Transverse colon (tissue), 4 donors: ENCODE results near the gene AIF1. TPM values are rescaled to one million over a fixed set of nuclear protein-coding genes. Genes with fewer than 3 reads are reported as not detected.

Experiments
- DNase-seq: peaks from one replicate; pipeline ENCODE4 v3.0.0-alpha.2; 2019
- H3K27ac ChIP-seq, 4 donors: fragments of 200-600 bp; sonication (generic); 2 replicates each; pipeline ENCODE4 v1.5.1; 2016 to 2018; ENCODE audit warnings: inconsistent platforms in 4 of 4
- H3K27me3 ChIP-seq: fragments of 200-600 bp; sonication (generic); 2 replicates; pipeline ENCODE4 v1.5.1; 2017; ENCODE audit warnings: inconsistent platforms
- H3K36me3 ChIP-seq, 4 donors: fragments of 200-600 bp; sonication (generic); 2 replicates each; pipeline ENCODE4 v1.5.1; 2017 to 2019; ENCODE audit warnings: inconsistent platforms in 4 of 4
- H3K4me1 ChIP-seq, 4 donors: fragments of 200-600 bp; sonication (generic); 2 replicates each; pipeline ENCODE4 v1.5.1; 2017 to 2020; ENCODE audit warnings: inconsistent platforms in 4 of 4
- H3K4me3 ChIP-seq, 4 donors: fragments of 200-600 bp; sonication (generic); 1 replicate in 1 of 4; 2 replicates in 3 of 4; pipeline versions ENCODE4 v1.5.1 to v1.6.1; 2017 to 2019; ENCODE audit warnings: inconsistent platforms in 4 of 4
- H3K9me3 ChIP-seq, 2 donors: fragments of 200-600 bp; sonication (generic); 2 replicates each; pipeline ENCODE4 v1.5.1; 2017 to 2019; ENCODE audit warnings: inconsistent platforms in 2 of 2
- EP300 ChIP-seq: sonication (generic); formaldehyde crosslinking; IDR thresholded peaks from one replicate; pipeline ENCODE4 v1.6.1; 2017; ENCODE audit warnings: antibody characterized with exemption, low read depth
- POLR2A ChIP-seq: fragments of 450-650 bp; IDR thresholded peaks from one replicate; pipeline ENCODE4 v1.6.1; 2016; ENCODE audit warnings: antibody characterized with exemption, mild to moderate bottlenecking, moderate library complexity
- POLR2AphosphoS5 ChIP-seq, 3 donors: sonication (generic); formaldehyde crosslinking; IDR thresholded peaks; one replicate each; pipeline ENCODE4 v1.6.1; 2016; ENCODE audit warnings: antibody characterized with exemption in 3 of 3
- WGBS, 2 donors: methylation state at CpG; one replicate each; pipeline ENCODE4 v1.1.5; 2018; ENCODE audit warnings: low coverage in 1 of 2; 5-methylcytosine and 5-hydroxymethylcytosine counted together
- in situ Hi-C, 4 donors: fragments of 200-750 bp; cut with MboI; loops; one replicate each; pipeline versions ENCODE4 v1.15.0 to v1.15.1; 2017; ENCODE audit warnings: low sequenced_read_pairs in 3 of 4, low pct_ligation_motif_present in 1 of 4, low pct_unique_long_range_greater_than_20kb in 1 of 4
- intact Hi-C: fragments of 100-400 bp; cut with DNase I; formaldehyde crosslinking; loops from one replicate; pipeline ENCODE4 v1.15.1; 2023; ENCODE audit warnings: low total_unique reads
- total RNA-seq, 4 donors: library from RNA; depleted of rRNA; stranded (reverse); fragments of >200 nt; gene quantifications; one replicate each; pipeline ENCODE4 v1.1.0, GENCODE V29; 2016
- TF ChIP-seq, protein P1 (sequence below), 5 experiments: fragments of 200-600 bp in 3 of 5; fragments of 450-650 bp in 2 of 5; sonication (generic) in 3 of 5; IDR thresholded peaks; 1 replicate in 2 of 5; 2 replicates in 3 of 5; pipeline ENCODE4 v1.5.1; 2016 to 2017; ENCODE audit warnings: antibody characterized with exemption in 5 of 5, inconsistent platforms in 3 of 5, mild to moderate bottlenecking in 2 of 5, moderate library complexity in 1 of 5

AIF1 gene
- total RNA-seq, 4 donors from 2014 or later = 9.4 to 19.5 (median 17.3) TPM; not detected in 1

DNA sequence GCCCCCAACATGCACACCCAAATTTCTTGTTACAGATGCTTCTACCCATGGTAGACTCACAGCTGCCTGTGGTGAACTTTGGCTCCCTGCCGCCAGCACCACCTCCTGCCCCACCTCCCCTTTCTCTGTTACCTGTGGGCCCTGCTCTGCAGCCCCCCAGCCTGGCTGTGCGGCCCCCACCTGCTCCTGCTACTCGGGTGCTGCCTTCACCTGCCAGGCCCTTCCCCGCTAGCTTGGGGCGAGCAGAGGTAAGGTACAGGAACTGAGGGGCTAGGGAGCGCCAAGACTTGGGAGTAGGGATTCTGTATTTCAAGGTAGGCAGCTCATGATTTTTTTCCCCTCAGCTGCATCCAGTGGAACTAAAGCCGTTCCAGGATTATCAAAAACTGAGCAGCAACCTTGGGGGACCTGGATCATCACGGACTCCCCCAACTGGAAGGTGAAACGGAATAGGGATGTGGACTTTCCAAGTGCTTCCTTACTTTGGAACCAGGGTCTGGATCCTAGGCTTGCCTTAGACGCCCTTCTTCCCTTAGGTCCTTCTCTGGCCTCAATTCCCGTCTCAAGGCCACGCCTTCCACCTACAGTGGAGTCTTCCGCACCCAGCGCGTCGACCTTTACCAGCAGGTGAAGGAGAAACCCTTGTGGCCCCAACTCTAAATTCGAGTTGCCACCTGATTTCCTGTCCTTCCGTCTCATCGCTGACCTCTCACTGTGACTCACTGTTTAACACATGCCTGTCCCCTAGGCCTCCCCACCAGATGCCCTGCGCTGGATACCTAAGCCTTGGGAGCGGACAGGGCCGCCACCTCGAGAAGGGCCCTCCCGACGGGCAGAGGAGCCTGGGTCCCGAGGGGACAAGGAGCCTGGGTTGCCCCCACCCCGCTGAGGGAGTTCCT, 21.9 kb downstream of the AIF1 start:
- no peak for TF ChIP-seq POLR2AphosphoS5 (IDR thresholded peaks at IDR 0.05)
- TF ChIP-seq EP300 = no peak
- TF ChIP-seq, protein P1, sequence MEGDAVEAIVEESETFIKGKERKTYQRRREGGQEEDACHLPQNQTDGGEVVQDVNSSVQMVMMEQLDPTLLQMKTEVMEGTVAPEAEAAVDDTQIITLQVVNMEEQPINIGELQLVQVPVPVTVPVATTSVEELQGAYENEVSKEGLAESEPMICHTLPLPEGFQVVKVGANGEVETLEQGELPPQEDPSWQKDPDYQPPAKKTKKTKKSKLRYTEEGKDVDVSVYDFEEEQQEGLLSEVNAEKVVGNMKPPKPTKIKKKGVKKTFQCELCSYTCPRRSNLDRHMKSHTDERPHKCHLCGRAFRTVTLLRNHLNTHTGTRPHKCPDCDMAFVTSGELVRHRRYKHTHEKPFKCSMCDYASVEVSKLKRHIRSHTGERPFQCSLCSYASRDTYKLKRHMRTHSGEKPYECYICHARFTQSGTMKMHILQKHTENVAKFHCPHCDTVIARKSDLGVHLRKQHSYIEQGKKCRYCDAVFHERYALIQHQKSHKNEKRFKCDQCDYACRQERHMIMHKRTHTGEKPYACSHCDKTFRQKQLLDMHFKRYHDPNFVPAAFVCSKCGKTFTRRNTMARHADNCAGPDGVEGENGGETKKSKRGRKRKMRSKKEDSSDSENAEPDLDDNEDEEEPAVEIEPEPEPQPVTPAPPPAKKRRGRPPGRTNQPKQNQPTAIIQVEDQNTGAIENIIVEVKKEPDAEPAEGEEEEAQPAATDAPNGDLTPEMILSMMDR (IDR thresholded peaks at IDR 0.05) = no peak
- TF ChIP-seq POLR2A = no peak
- no peak overlapping the region for H3K27ac ChIP-seq
- DNase-seq = no peak
- in situ Hi-C loops = no loop called here
- no peaks in the 10 kb centered on the region for H3K9me3 ChIP-seq
- no peaks in the 10 kb centered on the region for H3K27me3 ChIP-seq
- H3K4me1 ChIP-seq = no peaks in the 10 kb centered on the region
- H3K4me3 ChIP-seq = no peak overlapping the region
- intact Hi-C loops = no loop called here
- H3K36me3 ChIP-seq = peaks cover 0 to 73% (median 39%) of the 10 kb centered on the region in 4 donors
- WGBS, 2 donors = 80 to 87% methylated on average over 3 to 25 of the region's 27 CpGs

DNA sequence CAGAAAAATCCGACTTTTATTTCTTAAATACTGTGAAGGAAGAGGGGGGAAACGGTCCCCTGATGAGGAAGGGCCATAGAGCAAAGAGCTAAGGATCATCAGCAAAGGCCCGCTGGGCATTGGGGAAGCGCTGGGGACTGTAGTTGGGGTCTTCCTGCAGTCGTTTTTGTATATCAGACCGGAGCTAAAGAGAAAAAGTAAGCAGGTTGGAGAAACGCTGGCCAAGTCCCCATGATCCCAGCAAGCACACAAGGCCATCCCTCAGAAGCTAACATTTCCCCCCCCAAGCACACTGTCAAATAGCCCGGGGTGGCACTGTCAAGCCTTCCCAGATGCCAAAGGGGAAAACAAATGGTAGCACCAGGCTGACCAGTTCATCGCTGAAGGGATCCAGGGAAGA, 24.0 kb downstream of the AIF1 start:
- no peak for TF ChIP-seq POLR2A
- TF ChIP-seq POLR2AphosphoS5 (IDR thresholded peaks at IDR 0.05) = no peak
- TF ChIP-seq EP300 = no peak
- H3K27me3 ChIP-seq = no peaks in the 10 kb centered on the region
- no peak for DNase-seq
- H3K9me3 ChIP-seq = no peaks in the 10 kb centered on the region
- in situ Hi-C loops = no loop called here
- H3K36me3 ChIP-seq = peaks cover 0 to 83% (median 42%) of the 10 kb centered on the region in 4 donors
- WGBS, 2 donors = 75 to 93% methylated on average over 3 to 9 of the region's 9 CpGs
- H3K27ac ChIP-seq = no peak overlapping the region
- no peaks in the 10 kb centered on the region for H3K4me1 ChIP-seq
- intact Hi-C loops = no loop called here
- no peak overlapping the region for H3K4me3 ChIP-seq

DNA sequence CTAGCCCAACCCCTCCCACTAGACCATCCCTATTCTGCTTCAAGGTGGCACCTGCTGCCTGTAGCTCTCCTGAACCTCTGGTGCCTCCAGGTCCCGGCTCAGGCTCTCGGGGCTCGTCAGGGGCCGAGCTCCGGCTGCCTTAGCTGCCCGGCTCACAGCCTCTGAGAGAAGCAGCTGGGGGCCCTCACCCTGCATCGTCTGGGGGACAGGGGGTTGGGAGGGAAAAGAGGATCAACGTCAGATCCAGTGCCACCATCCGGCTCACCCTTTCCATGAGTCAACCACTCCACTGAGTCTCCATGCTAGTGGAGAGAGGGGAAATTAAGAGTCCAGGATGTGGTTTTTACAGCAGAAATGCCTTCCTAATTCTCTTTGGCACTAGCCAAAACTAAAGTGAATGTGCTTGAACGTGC, 24.4 kb downstream of the AIF1 start:
- Histone ChIP-seq H3K4me3 (no peak overlapping the region), H3K9me3 (no peaks in the 10 kb centered on the region), H3K27me3 (no peaks in the 10 kb centered on the region), H3K36me3 (peaks cover 0 to 83% (median 41%) of the 10 kb centered on the region in 4 donors), H3K27ac (no peak overlapping the region), H3K4me1 (no peaks in the 10 kb centered on the region)
- TF ChIP-seq POLR2AphosphoS5 (IDR thresholded peaks at IDR 0.05) (no peak), EP300 (no peak), POLR2A (no peak)
- TF ChIP-seq, protein P1 (IDR thresholded peaks at IDR 0.05) = no peak
- intact Hi-C loops (no loop called here), in situ Hi-C loops (no loop called here)
- no peak for DNase-seq
- WGBS, 2 donors = 78 to 81% methylated on average over 5 to 10 of the region's 10 CpGs

DNA sequence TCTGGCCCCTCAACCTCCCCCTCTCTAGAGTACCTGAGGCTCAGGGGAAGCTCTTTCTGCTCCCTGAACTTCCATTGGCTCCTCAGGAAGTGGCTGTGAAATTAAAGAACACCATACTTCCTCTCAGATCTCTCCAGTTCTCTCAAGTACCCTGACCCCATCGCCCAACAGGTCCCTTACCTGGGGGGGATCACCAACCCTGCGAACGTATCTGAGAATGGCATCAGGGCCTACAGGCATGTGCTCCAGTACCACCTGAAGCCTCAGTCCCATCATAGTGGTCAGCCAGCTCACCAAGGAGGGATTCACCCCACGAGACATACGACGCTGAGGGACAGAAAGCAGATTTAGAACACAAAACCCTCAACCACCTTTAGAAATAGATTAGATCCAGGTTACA, 25.6 kb downstream of the AIF1 start:
- no peak for DNase-seq
- in situ Hi-C loops = no loop called here
- intact Hi-C loops = no loop called here
- WGBS, 2 donors = 98 to 100% methylated on average over 2 to 6 of the region's 6 CpGs
- Histone ChIP-seq H3K36me3 (peaks cover 0 to 77% (median 36%) of the 10 kb centered on the region in 4 donors), H3K9me3 (no peaks in the 10 kb centered on the region), H3K27me3 (no peaks in the 10 kb centered on the region), H3K4me1 (no peaks in the 10 kb centered on the region), H3K4me3 (no peak overlapping the region), H3K27ac (no peak overlapping the region)
- TF ChIP-seq, protein P1 (IDR thresholded peaks at IDR 0.05) = no peak
- TF ChIP-seq POLR2AphosphoS5 (IDR thresholded peaks at IDR 0.05) = no peak
- no peak for TF ChIP-seq EP300
- TF ChIP-seq POLR2A = no peak
